H1 (cell line): ENCODE measurements around the gene CELF4. TPM values are rescaled to one million over a fixed set of nuclear protein-coding genes. Genes with fewer than 3 reads are reported as not detected.

Experiments
- CREB1 ChIP-seq: IDR thresholded peaks from 2 replicates; pipeline ENCODE4 v1.6.1; 2012; ENCODE audit warnings: inconsistent platforms
- RFX5 ChIP-seq: IDR thresholded peaks from 2 replicates; pipeline ENCODE4 v1.6.1; 2011; ENCODE audit warnings: low read depth, low read length, improper control_type of control experiment, borderline replicate concordance
- SIN3A ChIP-seq, 2 experiments: IDR thresholded peaks in 1 of 2; conservative IDR thresholded peaks in 1 of 2; 2 replicates each; pipeline ENCODE4 v1.6.1; 2011 to 2012; ENCODE audit warnings: low read length in 2 of 2, improper control_type of control experiment in 1 of 2, low read depth in 1 of 2, mild to moderate bottlenecking in 1 of 2
- polyA plus RNA-seq, 7 experiments: library from polyadenylated mRNA; depleted of rRNA in 3 of 7; stranded (reverse) in 5 of 7; unstranded in 2 of 7; fragments of >200 nt in 5 of 7; fragments of 200-250 nt in 2 of 7; gene quantifications; 1 replicate in 5 of 7; 2 replicates in 1 of 7; 4 replicates in 1 of 7; pipeline versions ENCODE4 v1.2.1 to v1.2.3, GENCODE V29; 2011 to 2013; ENCODE audit warnings: missing spikeins in 2 of 7, mixed read lengths in 2 of 7
- total RNA-seq: library from RNA; stranded (reverse); fragmentation: NEBNext Ultra II Directional; extraction: Animal tissue kit (Norgen Biotek cat#: 25700); gene quantifications from 2 replicates; pipeline ENCODE4 v1.2.1, GENCODE V29; 2021

CELF4 gene
- total and polyA plus RNA-seq, 2 of the 8 experiments (the other 6 are each of a cell fraction or from before 2014, with no cell fraction given) = 1.6 to 3.4 TPM

GRCh38 chr18:37251679-37252078 is 313.9 kb downstream of the CELF4 start (continued):
- TF ChIP-seq SIN3A (conservative IDR thresholded peaks at IDR 0.05 in 1 of 2, IDR thresholded peaks at IDR 0.05 in 1 of 2; ENCODE audit: low read depth in 1 of 2, low read length in 2 of 2) (no peak), RFX5 (no peak), CREB1 (no peak)
